K562 (cell line): Measurements from ENCODE around the gene DOCK8. TPM values are rescaled to one million over a fixed set of nuclear protein-coding genes. Genes with fewer than 3 reads are reported as not detected.

Experiments used
- BDP1 ChIP-seq: IDR thresholded peaks from 3 replicates; pipeline ENCODE4 v1.6.1; 2011; ENCODE audit not compliant: insufficient read length, insufficient read depth
- KLF10 ChIP-seq: fragments of 250-450 bp; sonication (Bioruptor Pico); IDR thresholded peaks from 2 replicates; pipeline ENCODE4 v1.6.1; 2021; ENCODE audit warnings: matching md5 sums
- PHB ChIP-seq: fragments of 250-450 bp; sonication (Bioruptor Pico); IDR thresholded peaks from 2 replicates; pipeline ENCODE4 v1.5.0; 2021
- RHOXF2B ChIP-seq: fragments of 250-450 bp; sonication (Bioruptor Pico); conservative IDR thresholded peaks from 2 replicates; pipeline ENCODE4 v1.5.1; 2021
- SP2 ChIP-seq: IDR thresholded peaks from 2 replicates; pipeline ENCODE4 v1.6.1; 2011; ENCODE audit warnings: mild to moderate bottlenecking, low read depth, low read length, moderate library complexity; ENCODE audit not compliant: poor library complexity, severe bottlenecking; ENCODE audit errors: extremely low read depth
- ZFP36 ChIP-seq: fragments of 150-350 bp; IDR thresholded peaks from 2 replicates; pipeline ENCODE4 v1.6.1; 2018; ENCODE audit warnings: low read length, low read depth; ENCODE audit not compliant: partially characterized antibody
- ZNF583 ChIP-seq: fragments of 250-450 bp; sonication (Bioruptor Pico); IDR thresholded peaks from 2 replicates; pipeline ENCODE4 v1.4.0; 2020
- polyA plus RNA-seq, 8 experiments: library from polyadenylated mRNA; depleted of rRNA in 4 of 8; stranded (reverse) in 5 of 8; unstranded in 3 of 8; fragments of >200 nt; fragmentation: Nextera tagmentation in 2 of 8; fragmentation: Illumina TruSeq in 1 of 8; extraction: Ambion mirVana in 2 of 8; extraction: Trizol in 1 of 8; gene quantifications; 2 replicates each; pipeline versions ENCODE4 v1.2.1 to v1.2.3, GENCODE V29; 2011 to 2014; ENCODE audit warnings: inconsistent platforms in 1 of 8, missing spikeins in 1 of 8
- total RNA-seq, 7 experiments: library from RNA; depleted of rRNA in 6 of 7; stranded (reverse); fragments of >200 nt in 6 of 7; fragmentation: Illumina TruSeq in 2 of 7; extraction: Trizol in 2 of 7; gene quantifications; 2 replicates each; pipeline versions ENCODE4 v1.2.1 to v1.2.3, GENCODE V29; 2011 to 2021; ENCODE audit warnings: low replicate concordance in 1 of 7
- TF ChIP-seq, protein P1 (sequence below): fragments of 150-350 bp; conservative IDR thresholded peaks from 2 replicates; pipeline ENCODE4 v1.6.1; 2014; ENCODE audit warnings: low read length
- TF ChIP-seq, protein P2 (sequence below): fragments of 250-450 bp; sonication (Bioruptor Pico); IDR thresholded peaks from 2 replicates; pipeline ENCODE4 v1.8.0; 2021; ENCODE audit warnings: moderate library complexity, mild to moderate bottlenecking, inconsistent platforms
- TF ChIP-seq, protein P3 (sequence below): IDR thresholded peaks from 3 replicates; pipeline ENCODE4 v1.6.1; 2011; ENCODE audit warnings: borderline replicate concordance, mild to moderate bottlenecking, moderate library complexity; ENCODE audit not compliant: insufficient read length; ENCODE audit errors: extremely low read depth
- TF ChIP-seq, protein P4 (sequence below), 3 experiments: IDR thresholded peaks in 2 of 3; conservative IDR thresholded peaks in 1 of 3; 2 replicates each; pipeline ENCODE4 v1.5.1; 2011 to 2012; ENCODE audit warnings: low read length in 3 of 3, mild to moderate bottlenecking in 3 of 3, control low read depth in 2 of 3, improper control_type of control experiment in 1 of 3, inconsistent platforms in 1 of 3, low read depth in 1 of 3, mixed read lengths in 1 of 3, moderate library complexity in 1 of 3; ENCODE audit not compliant: insufficient read depth in 2 of 3

The DOCK8 gene
- total and polyA plus RNA-seq, 9 of the 15 experiments (the other 6 are each of a cell fraction or from before 2014, with no cell fraction given): 14.4 to 53.8 (median 25.1) TPM

DNA sequence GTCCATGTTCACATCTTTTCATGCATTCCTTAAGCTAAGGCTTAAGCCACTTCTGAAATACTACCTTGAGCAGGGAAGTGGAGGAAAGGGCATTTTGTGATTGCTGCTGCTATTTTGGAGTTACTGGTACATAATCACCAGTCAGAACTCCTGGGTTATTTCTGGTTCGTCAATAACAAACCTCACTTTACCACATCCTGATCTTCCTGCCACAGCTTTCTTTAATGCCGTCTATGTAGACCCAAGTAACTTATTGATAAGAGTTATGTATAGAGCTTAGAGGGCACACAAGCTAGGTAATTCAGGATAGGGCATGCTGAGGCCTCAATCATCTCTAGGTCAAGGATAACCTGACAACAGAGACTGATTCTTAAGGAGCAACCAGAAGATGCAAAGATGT, 120.7 kb downstream of the DOCK8 start (continued):
- TF ChIP-seq, protein P1, sequence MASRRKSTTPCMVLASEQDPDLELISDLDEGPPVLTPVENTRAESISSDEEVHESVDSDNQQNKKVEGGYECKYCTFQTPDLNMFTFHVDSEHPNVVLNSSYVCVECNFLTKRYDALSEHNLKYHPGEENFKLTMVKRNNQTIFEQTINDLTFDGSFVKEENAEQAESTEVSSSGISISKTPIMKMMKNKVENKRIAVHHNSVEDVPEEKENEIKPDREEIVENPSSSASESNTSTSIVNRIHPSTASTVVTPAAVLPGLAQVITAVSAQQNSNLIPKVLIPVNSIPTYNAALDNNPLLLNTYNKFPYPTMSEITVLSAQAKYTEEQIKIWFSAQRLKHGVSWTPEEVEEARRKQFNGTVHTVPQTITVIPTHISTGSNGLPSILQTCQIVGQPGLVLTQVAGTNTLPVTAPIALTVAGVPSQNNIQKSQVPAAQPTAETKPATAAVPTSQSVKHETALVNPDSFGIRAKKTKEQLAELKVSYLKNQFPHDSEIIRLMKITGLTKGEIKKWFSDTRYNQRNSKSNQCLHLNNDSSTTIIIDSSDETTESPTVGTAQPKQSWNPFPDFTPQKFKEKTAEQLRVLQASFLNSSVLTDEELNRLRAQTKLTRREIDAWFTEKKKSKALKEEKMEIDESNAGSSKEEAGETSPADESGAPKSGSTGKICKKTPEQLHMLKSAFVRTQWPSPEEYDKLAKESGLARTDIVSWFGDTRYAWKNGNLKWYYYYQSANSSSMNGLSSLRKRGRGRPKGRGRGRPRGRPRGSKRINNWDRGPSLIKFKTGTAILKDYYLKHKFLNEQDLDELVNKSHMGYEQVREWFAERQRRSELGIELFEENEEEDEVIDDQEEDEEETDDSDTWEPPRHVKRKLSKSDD: no peak
- TF ChIP-seq, protein P2, sequence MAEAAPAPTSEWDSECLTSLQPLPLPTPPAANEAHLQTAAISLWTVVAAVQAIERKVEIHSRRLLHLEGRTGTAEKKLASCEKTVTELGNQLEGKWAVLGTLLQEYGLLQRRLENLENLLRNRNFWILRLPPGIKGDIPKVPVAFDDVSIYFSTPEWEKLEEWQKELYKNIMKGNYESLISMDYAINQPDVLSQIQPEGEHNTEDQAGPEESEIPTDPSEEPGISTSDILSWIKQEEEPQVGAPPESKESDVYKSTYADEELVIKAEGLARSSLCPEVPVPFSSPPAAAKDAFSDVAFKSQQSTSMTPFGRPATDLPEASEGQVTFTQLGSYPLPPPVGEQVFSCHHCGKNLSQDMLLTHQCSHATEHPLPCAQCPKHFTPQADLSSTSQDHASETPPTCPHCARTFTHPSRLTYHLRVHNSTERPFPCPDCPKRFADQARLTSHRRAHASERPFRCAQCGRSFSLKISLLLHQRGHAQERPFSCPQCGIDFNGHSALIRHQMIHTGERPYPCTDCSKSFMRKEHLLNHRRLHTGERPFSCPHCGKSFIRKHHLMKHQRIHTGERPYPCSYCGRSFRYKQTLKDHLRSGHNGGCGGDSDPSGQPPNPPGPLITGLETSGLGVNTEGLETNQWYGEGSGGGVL (CRISPR knock-in tag): no peak
- TF ChIP-seq ZNF583 (no peak), SP2 (no peak), ZFP36 (no peak), RHOXF2B (CRISPR knock-in tag) (no peak), BDP1 (no peak), PHB (CRISPR knock-in tag) (no peak), KLF10 (CRISPR knock-in tag) (no peak)
- TF ChIP-seq, protein P3, sequence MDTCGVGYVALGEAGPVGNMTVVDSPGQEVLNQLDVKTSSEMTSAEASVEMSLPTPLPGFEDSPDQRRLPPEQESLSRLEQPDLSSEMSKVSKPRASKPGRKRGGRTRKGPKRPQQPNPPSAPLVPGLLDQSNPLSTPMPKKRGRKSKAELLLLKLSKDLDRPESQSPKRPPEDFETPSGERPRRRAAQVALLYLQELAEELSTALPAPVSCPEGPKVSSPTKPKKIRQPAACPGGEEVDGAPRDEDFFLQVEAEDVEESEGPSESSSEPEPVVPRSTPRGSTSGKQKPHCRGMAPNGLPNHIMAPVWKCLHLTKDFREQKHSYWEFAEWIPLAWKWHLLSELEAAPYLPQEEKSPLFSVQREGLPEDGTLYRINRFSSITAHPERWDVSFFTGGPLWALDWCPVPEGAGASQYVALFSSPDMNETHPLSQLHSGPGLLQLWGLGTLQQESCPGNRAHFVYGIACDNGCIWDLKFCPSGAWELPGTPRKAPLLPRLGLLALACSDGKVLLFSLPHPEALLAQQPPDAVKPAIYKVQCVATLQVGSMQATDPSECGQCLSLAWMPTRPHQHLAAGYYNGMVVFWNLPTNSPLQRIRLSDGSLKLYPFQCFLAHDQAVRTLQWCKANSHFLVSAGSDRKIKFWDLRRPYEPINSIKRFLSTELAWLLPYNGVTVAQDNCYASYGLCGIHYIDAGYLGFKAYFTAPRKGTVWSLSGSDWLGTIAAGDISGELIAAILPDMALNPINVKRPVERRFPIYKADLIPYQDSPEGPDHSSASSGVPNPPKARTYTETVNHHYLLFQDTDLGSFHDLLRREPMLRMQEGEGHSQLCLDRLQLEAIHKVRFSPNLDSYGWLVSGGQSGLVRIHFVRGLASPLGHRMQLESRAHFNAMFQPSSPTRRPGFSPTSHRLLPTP: no peak
- TF ChIP-seq, protein P4, sequence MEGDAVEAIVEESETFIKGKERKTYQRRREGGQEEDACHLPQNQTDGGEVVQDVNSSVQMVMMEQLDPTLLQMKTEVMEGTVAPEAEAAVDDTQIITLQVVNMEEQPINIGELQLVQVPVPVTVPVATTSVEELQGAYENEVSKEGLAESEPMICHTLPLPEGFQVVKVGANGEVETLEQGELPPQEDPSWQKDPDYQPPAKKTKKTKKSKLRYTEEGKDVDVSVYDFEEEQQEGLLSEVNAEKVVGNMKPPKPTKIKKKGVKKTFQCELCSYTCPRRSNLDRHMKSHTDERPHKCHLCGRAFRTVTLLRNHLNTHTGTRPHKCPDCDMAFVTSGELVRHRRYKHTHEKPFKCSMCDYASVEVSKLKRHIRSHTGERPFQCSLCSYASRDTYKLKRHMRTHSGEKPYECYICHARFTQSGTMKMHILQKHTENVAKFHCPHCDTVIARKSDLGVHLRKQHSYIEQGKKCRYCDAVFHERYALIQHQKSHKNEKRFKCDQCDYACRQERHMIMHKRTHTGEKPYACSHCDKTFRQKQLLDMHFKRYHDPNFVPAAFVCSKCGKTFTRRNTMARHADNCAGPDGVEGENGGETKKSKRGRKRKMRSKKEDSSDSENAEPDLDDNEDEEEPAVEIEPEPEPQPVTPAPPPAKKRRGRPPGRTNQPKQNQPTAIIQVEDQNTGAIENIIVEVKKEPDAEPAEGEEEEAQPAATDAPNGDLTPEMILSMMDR (IDR thresholded peaks at IDR 0.05 in 2 of 3, conservative IDR thresholded peaks at IDR 0.05 in 1 of 3; ENCODE audit: insufficient read depth in 2 of 3, low read depth in 1 of 3, low read length in 3 of 3): no peak
